ENCODE results near the gene CYSRT1.

DNA sequence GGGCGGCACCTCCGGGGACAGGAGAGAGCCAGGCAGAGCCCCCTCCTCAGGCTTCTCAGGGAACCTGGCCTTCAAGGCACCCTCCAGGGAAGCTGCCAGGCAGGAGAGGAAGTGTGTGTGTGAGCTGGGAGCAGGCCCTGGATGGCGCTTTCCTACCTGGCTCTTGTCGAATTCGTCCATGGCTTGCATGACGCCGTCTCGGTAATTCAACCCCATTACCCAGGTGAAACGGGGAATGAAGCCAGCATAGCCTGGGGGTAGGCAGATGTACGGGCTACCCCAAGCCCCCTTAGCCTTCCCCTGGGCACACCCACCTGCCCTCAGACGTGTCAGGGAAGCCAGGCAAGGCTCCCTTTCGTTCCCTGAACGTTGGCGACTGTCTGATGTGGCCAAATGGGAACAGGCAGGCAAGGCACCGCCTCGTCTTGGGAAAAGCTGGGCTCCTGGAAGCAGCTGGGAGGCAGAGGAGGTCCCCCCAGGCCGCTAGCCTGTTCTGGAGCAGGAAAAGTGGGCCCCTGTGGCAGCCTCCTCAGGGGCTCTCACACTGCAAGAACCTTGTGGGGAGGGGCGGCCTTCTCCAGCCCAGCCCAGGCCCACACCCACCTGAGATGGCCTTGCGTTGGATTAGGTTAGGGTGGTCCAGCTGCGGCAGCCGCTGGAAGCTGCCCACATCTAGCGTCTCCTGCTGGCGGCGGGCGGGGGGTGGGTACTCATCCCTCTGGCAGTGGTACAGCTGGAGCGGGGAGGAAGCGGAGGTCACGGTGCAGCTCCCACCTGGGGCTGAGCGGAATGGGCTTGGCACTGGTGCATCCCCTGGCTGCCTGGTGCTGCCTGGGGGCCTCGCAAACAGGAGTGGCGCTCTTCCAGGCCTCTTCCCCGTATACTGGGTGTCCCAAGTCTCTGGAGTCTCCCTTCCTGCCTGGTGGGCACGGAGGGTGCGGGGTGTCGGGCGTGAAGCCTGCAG is 19.8 kb downstream of the CYSRT1 start:
- TF ChIP-seq, protein P1, sequence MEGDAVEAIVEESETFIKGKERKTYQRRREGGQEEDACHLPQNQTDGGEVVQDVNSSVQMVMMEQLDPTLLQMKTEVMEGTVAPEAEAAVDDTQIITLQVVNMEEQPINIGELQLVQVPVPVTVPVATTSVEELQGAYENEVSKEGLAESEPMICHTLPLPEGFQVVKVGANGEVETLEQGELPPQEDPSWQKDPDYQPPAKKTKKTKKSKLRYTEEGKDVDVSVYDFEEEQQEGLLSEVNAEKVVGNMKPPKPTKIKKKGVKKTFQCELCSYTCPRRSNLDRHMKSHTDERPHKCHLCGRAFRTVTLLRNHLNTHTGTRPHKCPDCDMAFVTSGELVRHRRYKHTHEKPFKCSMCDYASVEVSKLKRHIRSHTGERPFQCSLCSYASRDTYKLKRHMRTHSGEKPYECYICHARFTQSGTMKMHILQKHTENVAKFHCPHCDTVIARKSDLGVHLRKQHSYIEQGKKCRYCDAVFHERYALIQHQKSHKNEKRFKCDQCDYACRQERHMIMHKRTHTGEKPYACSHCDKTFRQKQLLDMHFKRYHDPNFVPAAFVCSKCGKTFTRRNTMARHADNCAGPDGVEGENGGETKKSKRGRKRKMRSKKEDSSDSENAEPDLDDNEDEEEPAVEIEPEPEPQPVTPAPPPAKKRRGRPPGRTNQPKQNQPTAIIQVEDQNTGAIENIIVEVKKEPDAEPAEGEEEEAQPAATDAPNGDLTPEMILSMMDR (IDR thresholded peaks at IDR 0.05) = peak; percentile 6
- no peak for TF ChIP-seq EZH2phosphoT487 (IDR thresholded peaks at IDR 0.05)

Measured in neural progenitor cell (in vitro differentiated cells).